Neural progenitor cell (in vitro differentiated cells): ENCODE data around the gene ISX. TPM values are rescaled to one million over a fixed set of nuclear protein-coding genes. Genes with fewer than 3 reads are reported as not detected.

Experiments
- DNase-seq: peaks from one replicate; pipeline ENCODE4 v3.0.0-alpha.2; 2016; ENCODE audit warnings: low spot score
- H2AFZ ChIP-seq: fragments of 200-600 bp; sonication (generic); replicated peaks from 2 replicates; pipeline ENCODE4 v1.6.1; 2016; ENCODE audit warnings: antibody characterized with exemption
- H3F3A ChIP-seq: fragments of 200-600 bp; sonication (generic); 2 replicates; pipeline ENCODE4 v1.6.1; 2016; ENCODE audit warnings: antibody characterized with exemption, low read depth
- H3K27ac ChIP-seq: fragments of 200-600 bp; sonication (generic); 2 replicates; pipeline ENCODE4 v1.5.1; 2016; ENCODE audit warnings: mild to moderate bottlenecking
- H3K27me3 ChIP-seq: fragments of 200-600 bp; sonication (generic); 2 replicates; pipeline ENCODE4 v1.6.1; 2016; ENCODE audit warnings: mild to moderate bottlenecking, moderate library complexity
- H3K36me3 ChIP-seq: fragments of 200-600 bp; sonication (generic); 2 replicates; pipeline ENCODE4 v1.5.1; 2016
- H3K4me1 ChIP-seq: fragments of 200-600 bp; sonication (generic); 2 replicates; pipeline ENCODE4 v1.6.1; 2016; ENCODE audit warnings: mixed run types
- H3K4me2 ChIP-seq: fragments of 200-600 bp; sonication (generic); 2 replicates; pipeline ENCODE4 v1.6.1; 2016
- H3K4me3 ChIP-seq: fragments of 200-600 bp; sonication (generic); 2 replicates; pipeline ENCODE4 v1.5.1; 2016
- H3K79me2 ChIP-seq: fragments of 200-600 bp; sonication (generic); 2 replicates; pipeline ENCODE4 v1.6.1; 2016; ENCODE audit warnings: low read depth
- H3K9ac ChIP-seq: fragments of 200-600 bp; sonication (generic); 2 replicates; pipeline ENCODE4 v1.6.1; 2016
- H3K9me3 ChIP-seq: fragments of 200-600 bp; sonication (generic); 2 replicates; pipeline ENCODE4 v1.5.1; 2016; ENCODE audit warnings: low read depth
- H4K20me1 ChIP-seq: fragments of 200-600 bp; sonication (generic); 2 replicates; pipeline ENCODE4 v1.6.1; 2016; ENCODE audit warnings: low read depth
- H3K27ac Mint-ChIP-seq: 3 replicates; pipeline ENCODE4 v1.8.0; 2021; ENCODE audit warnings: mixed read lengths
- H3K27me3 Mint-ChIP-seq: 2 replicates; pipeline ENCODE4 v1.8.0; 2022; ENCODE audit warnings: low read depth, mild to moderate bottlenecking, inconsistent platforms, moderate library complexity, mixed read lengths; ENCODE audit not compliant: insufficient read depth
- H3K36me3 Mint-ChIP-seq: 3 replicates; pipeline ENCODE4 v1.8.0; 2021; ENCODE audit warnings: mixed read lengths
- H3K4me1 Mint-ChIP-seq: 3 replicates; pipeline ENCODE4 v1.8.0; 2021; ENCODE audit warnings: mixed read lengths
- H3K4me3 Mint-ChIP-seq: 3 replicates; pipeline ENCODE4 v1.8.0; 2021; ENCODE audit warnings: mild to moderate bottlenecking, moderate library complexity, mixed read lengths
- H3K9me3 Mint-ChIP-seq: 3 replicates; pipeline ENCODE4 v1.8.0; 2020; ENCODE audit warnings: mixed read lengths
- CTCF ChIP-seq: fragments of 200-600 bp; sonication (generic); IDR thresholded peaks from 2 replicates; pipeline ENCODE4 v1.5.1; 2017; ENCODE audit warnings: antibody characterized with exemption, mild to moderate bottlenecking
- EZH2 ChIP-seq: fragments of 200-600 bp; sonication (generic); IDR thresholded peaks from 2 replicates; pipeline ENCODE4 v1.6.1; 2017; ENCODE audit warnings: antibody characterized with exemption, mild to moderate bottlenecking, moderate library complexity
- EZH2phosphoT487 ChIP-seq: fragments of 200-600 bp; sonication (generic); IDR thresholded peaks from 2 replicates; pipeline ENCODE4 v1.6.1; 2017; ENCODE audit warnings: antibody characterized with exemption
- total RNA-seq: library from RNA; depleted of rRNA; stranded (reverse); fragments of >200 nt; gene quantifications from 2 replicates; pipeline ENCODE4 v1.2.3, GENCODE V29; 2015; ENCODE audit warnings: low replicate concordance

ISX gene
- total RNA-seq, 1 donor from 2014 or later: not detected

- Histone ChIP-seq H3F3A (no peaks in the 10 kb centered on the region), H3K27me3 (no peaks in the 10 kb centered on the region), H4K20me1 (no peaks in the 10 kb centered on the region), H3K4me2 (no peak overlapping the region), H2AFZ (no peak overlapping the region), H3K4me1 (no peaks in the 10 kb centered on the region), H3K79me2 (no peaks in the 10 kb centered on the region), H3K9me3 (no peaks in the 10 kb centered on the region), H3K4me3 (no peak overlapping the region), H3K9ac (no peak overlapping the region), H3K27ac (no peak overlapping the region), H3K36me3 (no peaks in the 10 kb centered on the region)
- Mint-ChIP-seq H3K27ac (no peak overlapping the region), H3K36me3 (no peaks in the 10 kb centered on the region), H3K27me3 (peaks cover 10% of the 10 kb centered on the region), H3K9me3 (no peaks in the 10 kb centered on the region), H3K4me1 (no peaks in the 10 kb centered on the region), H3K4me3 (peak overlapping the region; percentile 30)
- DNase-seq: no peak
- TF ChIP-seq CTCF: no peak
- TF ChIP-seq EZH2: no peak
- TF ChIP-seq EZH2phosphoT487: no peak
Measured at GRCh38 chr22:35064664-35065063, 1.3 kb upstream of the ISX start.

GRCh38 chr22:35065183-35065582 lies 775 bp upstream of the ISX start:
- Histone ChIP-seq H3K4me1 (no peaks in the 10 kb centered on the region), H3K27me3 (no peaks in the 10 kb centered on the region), H3K27ac (no peak overlapping the region), H3K79me2 (no peaks in the 10 kb centered on the region), H3K4me2 (no peak overlapping the region), H3K4me3 (no peak overlapping the region), H2AFZ (no peak overlapping the region), H3K9me3 (no peaks in the 10 kb centered on the region), H3K36me3 (no peaks in the 10 kb centered on the region), H3K9ac (no peak overlapping the region), H3F3A (no peaks in the 10 kb centered on the region), H4K20me1 (no peaks in the 10 kb centered on the region)
- Mint-ChIP-seq H3K4me1 (no peaks in the 10 kb centered on the region), H3K36me3 (no peaks in the 10 kb centered on the region), H3K27ac (no peak overlapping the region), H3K9me3 (no peaks in the 10 kb centered on the region), H3K4me3 (no peak overlapping the region), H3K27me3 (peaks cover 10% of the 10 kb centered on the region)
- TF ChIP-seq EZH2phosphoT487 (no peak), EZH2 (no peak), CTCF (no peak)
- DNase-seq: no peak

GRCh38 chr22:35066768-35067167 lies 810 bp downstream of the ISX start:
- Histone ChIP-seq H3F3A (no peaks in the 10 kb centered on the region), H2AFZ (no peak overlapping the region), H3K27me3 (no peaks in the 10 kb centered on the region), H3K27ac (no peak overlapping the region), H3K4me3 (no peak overlapping the region), H3K4me2 (no peak overlapping the region), H3K9ac (no peak overlapping the region), H3K36me3 (no peaks in the 10 kb centered on the region), H3K9me3 (no peaks in the 10 kb centered on the region), H3K4me1 (no peaks in the 10 kb centered on the region), H4K20me1 (no peaks in the 10 kb centered on the region), H3K79me2 (no peaks in the 10 kb centered on the region)
- Mint-ChIP-seq H3K27ac (no peak overlapping the region), H3K9me3 (no peaks in the 10 kb centered on the region), H3K27me3 (peaks cover 9% of the 10 kb centered on the region), H3K36me3 (no peaks in the 10 kb centered on the region), H3K4me1 (no peaks in the 10 kb centered on the region), H3K4me3 (no peak overlapping the region)
- no peak for DNase-seq
- TF ChIP-seq CTCF: no peak
- no peak for TF ChIP-seq EZH2phosphoT487

- Histone ChIP-seq H3K79me2 (no peaks in the 10 kb centered on the region), H2AFZ (no peak overlapping the region), H3K4me1 (no peaks in the 10 kb centered on the region), H3F3A (no peaks in the 10 kb centered on the region), H3K27ac (no peak overlapping the region), H3K9ac (no peak overlapping the region), H3K27me3 (no peaks in the 10 kb centered on the region), H4K20me1 (no peaks in the 10 kb centered on the region), H3K4me3 (no peak overlapping the region), H3K4me2 (no peak overlapping the region), H3K9me3 (no peaks in the 10 kb centered on the region), H3K36me3 (no peaks in the 10 kb centered on the region)
- DNase-seq: no peak
- Mint-ChIP-seq H3K4me1 (no peaks in the 10 kb centered on the region), H3K9me3 (no peaks in the 10 kb centered on the region), H3K27me3 (peaks cover 7% of the 10 kb centered on the region), H3K36me3 (no peaks in the 10 kb centered on the region), H3K27ac (no peak overlapping the region), H3K4me3 (no peak overlapping the region)
- TF ChIP-seq CTCF: no peak
- no peak for TF ChIP-seq EZH2
- no peak for TF ChIP-seq EZH2phosphoT487
Measured at GRCh38 chr22:35069541-35069940, 3.6 kb downstream of the ISX start.
